OCI-LY3 (cell line): ENCODE data around the gene TMEM19.

Experiments used
- CTCF ChIP-seq: fragments of 200-600, 300-600 bp; sonication (generic); IDR thresholded peaks from 2 replicates; pipeline ENCODE4 v1.5.1; 2014; ENCODE audit warnings: antibody characterized with exemption, low read length, low read depth
- EZH2phosphoT487 ChIP-seq: fragments of 200-600 bp; shearing (Covaris generic); IDR thresholded peaks from 2 replicates; pipeline ENCODE4 v1.6.1; 2018; ENCODE audit warnings: antibody characterized with exemption, mixed run types, low read depth

GRCh38 chr12:71749666-71750065, 63.8 kb downstream of the TMEM19 start:
- TF ChIP-seq CTCF (no peak), EZH2phosphoT487 (no peak)
